HG03457 (cell line): Measurements from ENCODE around the gene DENR.
"Not testable (repeated sequence)": the region's sequence is repeated elsewhere in the genome, so short reads cannot be mapped to it uniquely, and the experiment has no call there.

ENCODE experiments used
- ATAC-seq: cut with Tn5 transposase; IDR thresholded peaks from one replicate; pipeline ENCODE4 v1.9.1; 2021; ENCODE audit warnings: moderate number of reproducible peaks; ENCODE audit not compliant: unreplicated experiment

DENR gene

GRCh38 chr12:122738571-122738970, 14.1 kb upstream of the DENR start:
- no peak for ATAC-seq

- no peak for ATAC-seq
These were observed 12.3 kb upstream of the DENR start for GRCh38 chr12:122740351-122740750.

- no peak for ATAC-seq
These were observed 8.6 kb upstream of the DENR start for GRCh38 chr12:122743895-122744525.

GRCh38 chr12:122747224-122748135, 5.1 kb upstream of the DENR start:
- no peak for ATAC-seq

- no peak for ATAC-seq
These were observed 2.9 kb upstream of the DENR start for GRCh38 chr12:122749569-122750332.

GRCh38 chr12:122750781-122751515, 1.7 kb upstream of the DENR start:
- ATAC-seq, result not testable (repeated sequence)

- no peak for ATAC-seq
These were observed 661 bp downstream of the DENR start for GRCh38 chr12:122753319-122753650.

- ATAC-seq, result no peak
These were observed 2.2 kb downstream of the DENR start for GRCh38 chr12:122754790-122755189.

GRCh38 chr12:122757568-122757967, 4.9 kb downstream of the DENR start:
- ATAC-seq, result no peak

GRCh38 chr12:122785503-122785902, 32.9 kb downstream of the DENR start:
- no peak for ATAC-seq

- ATAC-seq, result no peak
These were observed 35.8 kb downstream of the DENR start for GRCh38 chr12:122788387-122788786.

- no peak for ATAC-seq
These were observed 37.0 kb downstream of the DENR start for GRCh38 chr12:122789637-122790036.

- no peak for ATAC-seq
These were observed 37.9 kb downstream of the DENR start for GRCh38 chr12:122790393-122791075.

GRCh38 chr12:122793685-122794106, 41.1 kb downstream of the DENR start:
- no peak for ATAC-seq

- no peak for ATAC-seq
These were observed 43.2 kb downstream of the DENR start for GRCh38 chr12:122795807-122796206.

- ATAC-seq, result no peak
These were observed 47.1 kb downstream of the DENR start for GRCh38 chr12:122799641-122800243.

GRCh38 chr12:122803937-122804336, 51.3 kb downstream of the DENR start:
- no peak for ATAC-seq

GRCh38 chr12:122804957-122805356, 52.3 kb downstream of the DENR start:
- ATAC-seq, result not testable (repeated sequence)

- no peak for ATAC-seq
These were observed 55.0 kb downstream of the DENR start for GRCh38 chr12:122807651-122808050.

- ATAC-seq, result no peak
These were observed 59.2 kb downstream of the DENR start for GRCh38 chr12:122811777-122812176.
